A673 (cell line): Measurements from ENCODE around the gene CENPVL3. TPM values are rescaled to one million over a fixed set of nuclear protein-coding genes. Genes with fewer than 3 reads are reported as not detected.

Experiments used
- BruUV-seq: library from RNA; stranded (reverse); fragments of 400-500 nt; replicated peaks from 2 replicates; lab custom pipeline; 2021; lab: Mats Ljungman, UMichigan
- CTCF ChIA-PET: fragments of 300-600 bp; sonication (Branson Sonifier 250); formaldehyde crosslinking; loops from one replicate; lab custom pipeline; 2022; ENCODE audit warnings: antibody characterized with exemption; lab: Charles Lee
- POLR2A ChIA-PET: fragments of 300-600 bp; sonication (Branson Sonifier 250); formaldehyde crosslinking; loops from one replicate; lab custom pipeline; 2022; ENCODE audit warnings: antibody characterized with exemption; ENCODE audit not compliant: low non-redundant PET; lab: Charles Lee
- DNase-seq: peaks from one replicate; pipeline ENCODE4 v3.0.0-alpha.2; 2015; ENCODE audit warnings: low spot score
- H3K27ac ChIP-seq: fragments of 200-600 bp; sonication (generic); 2 replicates; pipeline ENCODE4 v1.5.1; 2016; ENCODE audit warnings: mixed run types, low read depth, mild to moderate bottlenecking, mixed read lengths, antibody characterized with exemption, low read length; ENCODE audit not compliant: poor library complexity, severe bottlenecking
- H3K27me3 ChIP-seq: fragments of 200-600 bp; sonication (generic); replicated peaks from 2 replicates; pipeline ENCODE4 v1.6.1; 2017; ENCODE audit warnings: mixed run types, low read depth, mild to moderate bottlenecking, mixed read lengths, antibody characterized with exemption, low read length; ENCODE audit not compliant: insufficient read depth, poor library complexity
- H3K36me3 ChIP-seq: fragments of 200-600 bp; sonication (generic); 2 replicates; pipeline ENCODE4 v1.6.1; 2016; ENCODE audit warnings: mixed run types, mild to moderate bottlenecking, mixed read lengths, antibody characterized with exemption, low read length; ENCODE audit not compliant: insufficient read depth, poor library complexity, severe bottlenecking
- H3K4me1 ChIP-seq: fragments of 200-600 bp; sonication (generic); 2 replicates; pipeline ENCODE4 v1.6.1; 2017; ENCODE audit warnings: mixed run types, mild to moderate bottlenecking, mixed read lengths, antibody characterized with exemption, low read length; ENCODE audit not compliant: insufficient read depth, poor library complexity, severe bottlenecking
- H3K4me3 ChIP-seq: fragments of 200-600 bp; sonication (generic); 2 replicates; pipeline ENCODE4 v1.5.1; 2016; ENCODE audit warnings: low read depth, mixed run types, mild to moderate bottlenecking, mixed read lengths, low read length; ENCODE audit not compliant: poor library complexity, severe bottlenecking
- H3K9me3 ChIP-seq: fragments of 200-600 bp; sonication (generic); 2 replicates; pipeline ENCODE4 v1.6.1; 2016; ENCODE audit warnings: mixed run types, low read depth, mild to moderate bottlenecking, mixed read lengths, antibody characterized with exemption, low read length; ENCODE audit not compliant: poor library complexity, severe bottlenecking
- EZH2 ChIP-seq: fragments of 200-600 bp; sonication (generic); IDR thresholded peaks from 2 replicates; pipeline ENCODE4 v1.6.1; 2017; ENCODE audit warnings: borderline replicate concordance, low read depth, mild to moderate bottlenecking, mixed read lengths, antibody characterized with exemption, low read length; ENCODE audit not compliant: poor library complexity, severe bottlenecking
- intact Hi-C: fragments of 100-400 bp; cut with micrococcal nuclease; formaldehyde crosslinking; loops from one replicate; pipeline ENCODE4 v1.10.0; 2022; ENCODE audit not compliant: unreplicated experiment
- total RNA-seq: library from RNA; stranded (reverse); gene quantifications from 2 replicates; pipeline ENCODE4 v1.2.3, GENCODE V29; 2021
- TF ChIP-seq, protein P1 (sequence below): fragments of 300-800, 200-600 bp; sonication (generic); conservative IDR thresholded peaks from 2 replicates; pipeline ENCODE4 v1.5.1; 2017; ENCODE audit warnings: low read depth, mild to moderate bottlenecking, antibody characterized with exemption, low read length, moderate library complexity, mixed read lengths

Gene CENPVL3
- total RNA-seq, 1 experiment from 2014 or later: 20.8 TPM

DNA sequence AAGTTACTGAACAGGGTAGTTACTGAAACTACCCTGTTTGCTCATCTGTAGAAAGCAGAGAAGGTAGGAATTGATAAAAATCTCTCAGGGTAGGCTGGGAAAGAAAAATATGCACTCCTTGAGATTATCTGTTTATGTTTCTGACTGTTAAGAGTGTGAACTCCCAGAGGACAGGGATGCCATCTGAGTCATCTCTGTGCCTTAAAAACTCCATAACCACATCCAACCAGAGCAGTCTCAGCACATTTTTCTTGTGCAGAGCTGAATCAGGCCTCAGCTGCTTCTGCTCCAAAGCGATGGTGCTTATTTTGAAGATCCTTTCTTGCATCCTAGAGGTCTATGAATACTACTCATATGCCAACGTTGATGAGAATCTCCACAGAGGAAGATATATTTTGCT, 9.9 kb downstream of the CENPVL3 start:
- Histone ChIP-seq H3K4me3 (no peak overlapping the region), H3K4me1 (no peaks in the 10 kb centered on the region), H3K27me3 (no peaks in the 10 kb centered on the region), H3K9me3 (no peaks in the 10 kb centered on the region), H3K36me3 (no peaks in the 10 kb centered on the region), H3K27ac (no peak overlapping the region)
- intact Hi-C loops: no loop called here
- TF ChIP-seq, protein P1, sequence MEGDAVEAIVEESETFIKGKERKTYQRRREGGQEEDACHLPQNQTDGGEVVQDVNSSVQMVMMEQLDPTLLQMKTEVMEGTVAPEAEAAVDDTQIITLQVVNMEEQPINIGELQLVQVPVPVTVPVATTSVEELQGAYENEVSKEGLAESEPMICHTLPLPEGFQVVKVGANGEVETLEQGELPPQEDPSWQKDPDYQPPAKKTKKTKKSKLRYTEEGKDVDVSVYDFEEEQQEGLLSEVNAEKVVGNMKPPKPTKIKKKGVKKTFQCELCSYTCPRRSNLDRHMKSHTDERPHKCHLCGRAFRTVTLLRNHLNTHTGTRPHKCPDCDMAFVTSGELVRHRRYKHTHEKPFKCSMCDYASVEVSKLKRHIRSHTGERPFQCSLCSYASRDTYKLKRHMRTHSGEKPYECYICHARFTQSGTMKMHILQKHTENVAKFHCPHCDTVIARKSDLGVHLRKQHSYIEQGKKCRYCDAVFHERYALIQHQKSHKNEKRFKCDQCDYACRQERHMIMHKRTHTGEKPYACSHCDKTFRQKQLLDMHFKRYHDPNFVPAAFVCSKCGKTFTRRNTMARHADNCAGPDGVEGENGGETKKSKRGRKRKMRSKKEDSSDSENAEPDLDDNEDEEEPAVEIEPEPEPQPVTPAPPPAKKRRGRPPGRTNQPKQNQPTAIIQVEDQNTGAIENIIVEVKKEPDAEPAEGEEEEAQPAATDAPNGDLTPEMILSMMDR: no peak
- TF ChIP-seq EZH2: no peak
- BruUV-seq: no TSS peak
- POLR2A ChIA-PET: no interaction called here
- CTCF ChIA-PET: no interaction called here
- no peak for DNase-seq

- H3K27ac ChIP-seq: no peak overlapping the region
- no TSS peak for BruUV-seq
- no peak for TF ChIP-seq EZH2
- TF ChIP-seq, protein P1: no peak
- ChIA-PET CTCF (no interaction called here), POLR2A (no interaction called here)
- no peaks in the 10 kb centered on the region for H3K27me3 ChIP-seq
- DNase-seq: no peak
- intact Hi-C loops: no loop called here
- no peaks in the 10 kb centered on the region for H3K36me3 ChIP-seq
- H3K4me1 ChIP-seq: no peaks in the 10 kb centered on the region
- no peak overlapping the region for H3K4me3 ChIP-seq
- no peaks in the 10 kb centered on the region for H3K9me3 ChIP-seq
Observed at GRCh38 chrX:51608126-51608525, 10.6 kb downstream of the CENPVL3 start.

GRCh38 chrX:51606446-51606845, 12.3 kb downstream of the CENPVL3 start:
- intact Hi-C loops: no loop called here

More at GRCh38 chrX:51606446-51606845, 12.3 kb downstream of the CENPVL3 start:
- Histone ChIP-seq H3K4me1 (no peaks in the 10 kb centered on the region), H3K36me3 (no peaks in the 10 kb centered on the region), H3K4me3 (no peak overlapping the region), H3K27me3 (no peaks in the 10 kb centered on the region), H3K9me3 (no peaks in the 10 kb centered on the region), H3K27ac (no peak overlapping the region)
- TF ChIP-seq EZH2: no peak
- TF ChIP-seq, protein P1: no peak
- BruUV-seq: no TSS peak
- ChIA-PET CTCF (no interaction called here), POLR2A (no interaction called here)
- DNase-seq: no peak
